Neutrophil (primary cell): Measurements from ENCODE around the gene CNST.
A peak's percentile ranks its signal among the peaks of the same experiment; 100 is the strongest.

Experiments used
- H3K27ac ChIP-seq: fragments of 200-600 bp; sonication (generic); 2 replicates; pipeline ENCODE4 v1.5.1; 2016; ENCODE audit warnings: mild to moderate bottlenecking, moderate library complexity
- H3K27me3 ChIP-seq: fragments of 200-600 bp; sonication (generic); 2 replicates; pipeline ENCODE4 v1.6.0; 2016; ENCODE audit warnings: mild to moderate bottlenecking
- H3K36me3 ChIP-seq: fragments of 200-600 bp; sonication (generic); 2 replicates; pipeline ENCODE4 v1.5.1; 2017
- H3K4me1 ChIP-seq, 2 experiments: fragments of 200-600 bp in 1 of 2; sonication (generic) in 1 of 2; 1 replicate in 1 of 2; 2 replicates in 1 of 2; pipeline versions ENCODE4 v1.5.1 to v1.6.1; 2013 to 2016; ENCODE audit warnings: low read depth in 1 of 2, low read length in 1 of 2, mild to moderate bottlenecking in 1 of 2, moderate library complexity in 1 of 2; ENCODE audit not compliant: control insufficient read depth in 1 of 2, insufficient read depth in 1 of 2
- H3K4me3 ChIP-seq, 2 experiments: fragments of 200-600 bp in 1 of 2; sonication (generic) in 1 of 2; 1 replicate in 1 of 2; 2 replicates in 1 of 2; pipeline ENCODE4 v1.5.1; 2013 to 2016; ENCODE audit warnings: low read depth in 1 of 2, low read length in 1 of 2, mild to moderate bottlenecking in 1 of 2, moderate library complexity in 1 of 2
- H3K9me3 ChIP-seq: fragments of 200-600 bp; sonication (generic); 2 replicates; pipeline ENCODE4 v1.5.1; 2016
- TF ChIP-seq, protein P1 (sequence below): fragments of 200-600 bp; sonication (generic); IDR thresholded peaks from 2 replicates; pipeline ENCODE4 v1.5.1; 2016; ENCODE audit warnings: antibody characterized with exemption

The CNST gene

GRCh38 chr1:246526915-246527314, 39.3 kb upstream of the CNST start:
- TF ChIP-seq, protein P1, sequence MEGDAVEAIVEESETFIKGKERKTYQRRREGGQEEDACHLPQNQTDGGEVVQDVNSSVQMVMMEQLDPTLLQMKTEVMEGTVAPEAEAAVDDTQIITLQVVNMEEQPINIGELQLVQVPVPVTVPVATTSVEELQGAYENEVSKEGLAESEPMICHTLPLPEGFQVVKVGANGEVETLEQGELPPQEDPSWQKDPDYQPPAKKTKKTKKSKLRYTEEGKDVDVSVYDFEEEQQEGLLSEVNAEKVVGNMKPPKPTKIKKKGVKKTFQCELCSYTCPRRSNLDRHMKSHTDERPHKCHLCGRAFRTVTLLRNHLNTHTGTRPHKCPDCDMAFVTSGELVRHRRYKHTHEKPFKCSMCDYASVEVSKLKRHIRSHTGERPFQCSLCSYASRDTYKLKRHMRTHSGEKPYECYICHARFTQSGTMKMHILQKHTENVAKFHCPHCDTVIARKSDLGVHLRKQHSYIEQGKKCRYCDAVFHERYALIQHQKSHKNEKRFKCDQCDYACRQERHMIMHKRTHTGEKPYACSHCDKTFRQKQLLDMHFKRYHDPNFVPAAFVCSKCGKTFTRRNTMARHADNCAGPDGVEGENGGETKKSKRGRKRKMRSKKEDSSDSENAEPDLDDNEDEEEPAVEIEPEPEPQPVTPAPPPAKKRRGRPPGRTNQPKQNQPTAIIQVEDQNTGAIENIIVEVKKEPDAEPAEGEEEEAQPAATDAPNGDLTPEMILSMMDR = no peak
- Histone ChIP-seq H3K27ac (peak overlapping the region; percentile 87), H3K4me1 (peaks cover 8 to 18% of the 10 kb centered on the region in 2 experiments), H3K27me3 (no peaks in the 10 kb centered on the region), H3K9me3 (no peaks in the 10 kb centered on the region), H3K36me3 (no peaks in the 10 kb centered on the region), H3K4me3 (peak overlapping the region in 1 of 2 experiments; percentile 9)

DNA sequence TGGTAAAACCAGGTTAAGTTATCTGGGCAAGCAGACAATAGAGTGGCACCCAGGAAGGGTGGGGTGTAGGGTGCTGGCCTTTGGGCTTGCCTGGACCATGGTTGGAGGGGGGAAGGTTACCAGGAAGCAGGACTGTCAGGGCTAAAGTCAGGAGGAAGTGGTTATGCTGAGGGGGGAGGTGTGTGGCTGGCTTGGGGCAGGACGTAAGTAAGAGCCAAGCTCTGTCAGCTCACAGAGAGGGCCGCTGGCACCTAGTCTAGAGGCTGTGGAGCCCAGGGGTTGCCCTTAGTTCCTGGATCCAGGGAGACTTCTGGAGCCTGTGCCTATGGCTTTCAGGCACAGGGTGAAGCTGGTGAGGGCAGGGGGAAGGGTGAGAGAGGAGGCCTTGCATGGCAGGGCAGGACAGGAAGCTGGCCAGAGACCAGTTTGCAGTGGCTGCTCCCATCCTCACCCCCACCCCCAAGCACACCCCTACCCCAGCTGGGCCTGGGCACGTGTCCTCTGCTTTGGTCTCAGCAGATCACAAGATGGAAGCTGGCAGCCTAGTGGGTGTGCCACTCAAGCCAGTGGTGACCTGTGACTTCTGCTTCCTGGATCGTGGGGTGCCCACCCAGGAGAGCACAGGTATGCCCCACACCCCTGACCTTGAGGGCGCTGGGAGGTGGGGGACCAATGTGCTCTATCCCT, 38.7 kb upstream of the CNST start:
- Histone ChIP-seq H3K4me1 (peaks cover 8 to 18% of the 10 kb centered on the region in 2 experiments), H3K4me3 (peak overlapping the region in 1 of 2 experiments; percentile 9), H3K27me3 (no peaks in the 10 kb centered on the region), H3K9me3 (no peaks in the 10 kb centered on the region), H3K27ac (peak overlapping the region; percentile 87), H3K36me3 (no peaks in the 10 kb centered on the region)
- TF ChIP-seq, protein P1 = no peak

- Histone ChIP-seq H3K36me3 (no peaks in the 10 kb centered on the region), H3K4me1 (peaks cover 8 to 18% of the 10 kb centered on the region in 2 experiments), H3K27ac (no peak overlapping the region), H3K4me3 (no peak overlapping the region), H3K27me3 (no peaks in the 10 kb centered on the region), H3K9me3 (no peaks in the 10 kb centered on the region)
- TF ChIP-seq, protein P1 = no peak
Observed at GRCh38 chr1:246528933-246529731, 37.1 kb upstream of the CNST start.

DNA sequence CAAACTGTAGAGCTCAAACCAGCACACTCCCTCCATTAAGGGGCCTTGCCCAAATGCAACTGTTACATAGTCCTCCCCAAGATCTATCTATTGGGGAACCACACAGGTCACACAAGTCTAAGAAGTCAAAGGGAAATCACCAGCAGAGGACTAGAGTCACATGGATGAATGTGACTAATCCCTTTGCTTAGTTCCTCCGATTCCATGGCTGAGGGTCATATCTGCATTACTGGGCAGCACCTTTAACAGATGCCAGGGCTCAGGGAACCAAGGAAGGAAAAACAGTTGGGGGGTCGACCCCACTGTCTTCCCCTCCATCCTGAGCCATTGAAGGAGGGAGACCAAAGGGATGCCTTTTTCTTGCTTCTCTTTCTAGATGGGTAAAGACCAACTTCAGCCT, 35.8 kb upstream of the CNST start:
- TF ChIP-seq, protein P1 = no peak
- H3K4me1 ChIP-seq = peaks cover 8 to 18% of the 10 kb centered on the region in 2 experiments
- H3K27me3 ChIP-seq = no peaks in the 10 kb centered on the region
- H3K27ac ChIP-seq = no peak overlapping the region
- no peaks in the 10 kb centered on the region for H3K36me3 ChIP-seq
- no peaks in the 10 kb centered on the region for H3K9me3 ChIP-seq
- H3K4me3 ChIP-seq = no peak overlapping the region

- H3K9me3 ChIP-seq = no peaks in the 10 kb centered on the region
- no peaks in the 10 kb centered on the region for H3K36me3 ChIP-seq
- H3K4me1 ChIP-seq = peaks cover 5 to 9% of the 10 kb centered on the region in 2 experiments
- no peaks in the 10 kb centered on the region for H3K27me3 ChIP-seq
- no peak overlapping the region for H3K27ac ChIP-seq
- TF ChIP-seq, protein P1 = no peak
- no peak overlapping the region for H3K4me3 ChIP-seq
Observed at GRCh38 chr1:246532519-246532918, 33.7 kb upstream of the CNST start.
